K562 (cell line): ENCODE measurements around the gene SLC26A3. TPM values are rescaled to one million over a fixed set of nuclear protein-coding genes. Genes with fewer than 3 reads are reported as not detected.

Experiments used
- CREB1 ChIP-seq, 2 experiments: sonication (generic) in 1 of 2; formaldehyde crosslinking in 1 of 2; IDR thresholded peaks; 2 replicates each; pipeline versions ENCODE4 v1.6.1 to v1.8.0; 2012 to 2022; ENCODE audit warnings: inconsistent platforms in 1 of 2, mild to moderate bottlenecking in 1 of 2, missing genetic modification reagents in 1 of 2, moderate library complexity in 1 of 2
- ESRRA ChIP-seq: fragments of 450-650 bp; IDR thresholded peaks from 2 replicates; pipeline ENCODE4 v1.6.1; 2014; ENCODE audit warnings: low read depth, mild to moderate bottlenecking, moderate library complexity, borderline replicate concordance
- FOXA3 ChIP-seq, 2 experiments: fragments of 450-650 bp in 1 of 2; sonication (generic) in 1 of 2; formaldehyde crosslinking; IDR thresholded peaks in 1 of 2; conservative IDR thresholded peaks in 1 of 2; 2 replicates each; pipeline versions ENCODE4 v1.4.0 to v1.8.0; 2020 to 2022; ENCODE audit warnings: mild to moderate bottlenecking in 2 of 2, missing genetic modification reagents in 1 of 2
- JUN ChIP-seq, 2 experiments: sonication (generic) in 1 of 2; formaldehyde crosslinking in 1 of 2; IDR thresholded peaks; 2 replicates each; pipeline versions ENCODE4 v1.6.1 to v1.8.0; 2012 to 2022; ENCODE audit warnings: borderline replicate concordance in 2 of 2, mild to moderate bottlenecking in 2 of 2, improper control_type of control experiment in 1 of 2, low read depth in 1 of 2, low read length in 1 of 2, missing genetic modification reagents in 1 of 2
- MBD2 ChIP-seq: sonication (generic); IDR thresholded peaks from 2 replicates; pipeline ENCODE4 v1.6.1; 2016; ENCODE audit warnings: low read depth, borderline replicate concordance
- SP1 ChIP-seq: sonication (generic); formaldehyde crosslinking; IDR thresholded peaks from 2 replicates; pipeline ENCODE4 v1.8.1; 2022; ENCODE audit warnings: mild to moderate bottlenecking, missing genetic modification reagents
- ZNF253 ChIP-seq: fragments of 250-450 bp; sonication (Bioruptor Pico); conservative IDR thresholded peaks from 2 replicates; pipeline ENCODE4 v1.6.1; 2021; ENCODE audit warnings: mild to moderate bottlenecking
- ZNF354B ChIP-seq: fragments of 250-450 bp; sonication (Bioruptor Pico); IDR thresholded peaks from 2 replicates; pipeline ENCODE4 v1.4.0; 2020
- polyA plus RNA-seq, 8 experiments: library from polyadenylated mRNA; depleted of rRNA in 4 of 8; stranded (reverse) in 5 of 8; unstranded in 3 of 8; fragments of >200 nt; fragmentation: Nextera tagmentation in 2 of 8; fragmentation: Illumina TruSeq in 1 of 8; extraction: Ambion mirVana in 2 of 8; extraction: Trizol in 1 of 8; gene quantifications; 2 replicates each; pipeline versions ENCODE4 v1.2.1 to v1.2.3, GENCODE V29; 2011 to 2014; ENCODE audit warnings: inconsistent platforms in 1 of 8, missing spikeins in 1 of 8
- total RNA-seq, 7 experiments: library from RNA; depleted of rRNA in 6 of 7; stranded (reverse); fragments of >200 nt in 6 of 7; fragmentation: Illumina TruSeq in 2 of 7; extraction: Trizol in 2 of 7; gene quantifications; 2 replicates each; pipeline versions ENCODE4 v1.2.1 to v1.2.3, GENCODE V29; 2011 to 2021; ENCODE audit warnings: low replicate concordance in 1 of 7
- TF ChIP-seq, protein P1 (sequence below): fragments of 450-650 bp; conservative IDR thresholded peaks from 2 replicates; pipeline ENCODE4 v1.6.1; 2016; ENCODE audit warnings: missing genetic modification characterization, low read depth, mild to moderate bottlenecking, control low read depth, missing compliant biosample characterization
- TF ChIP-seq, protein P2 (sequence below): sonication (generic); formaldehyde crosslinking; IDR thresholded peaks from 2 replicates; pipeline ENCODE4 v1.8.1; 2023; ENCODE audit warnings: mild to moderate bottlenecking, missing genetic modification reagents
- TF ChIP-seq, protein P3 (sequence below): fragments of 200-400 bp; formaldehyde crosslinking; IDR thresholded peaks from 2 replicates; pipeline ENCODE4 v1.6.1; 2017; ENCODE audit warnings: mild to moderate bottlenecking, low read depth, low read length, moderate library complexity
- TF ChIP-seq, protein P4 (sequence below): fragments of 450-650 bp; IDR thresholded peaks from 2 replicates; pipeline ENCODE4 v1.6.1; 2016; ENCODE audit warnings: low read depth, mild to moderate bottlenecking, moderate library complexity
- TF ChIP-seq, protein P5 (sequence below), 2 experiments: fragments of 450-650 bp in 1 of 2; IDR thresholded peaks; 2 replicates each; pipeline ENCODE4 v1.6.1; 2011 to 2017; ENCODE audit warnings: low read depth in 2 of 2, antibody characterized with exemption in 1 of 2, borderline replicate concordance in 1 of 2, low read length in 1 of 2, mild to moderate bottlenecking in 1 of 2, mixed read lengths in 1 of 2; ENCODE audit not compliant: control insufficient read depth in 1 of 2

SLC26A3 gene
- total and polyA plus RNA-seq, 9 of the 15 experiments (the other 6 are each of a cell fraction or from before 2014, with no cell fraction given): 0.86 TPM; not detected in 8

- TF ChIP-seq, protein P1, sequence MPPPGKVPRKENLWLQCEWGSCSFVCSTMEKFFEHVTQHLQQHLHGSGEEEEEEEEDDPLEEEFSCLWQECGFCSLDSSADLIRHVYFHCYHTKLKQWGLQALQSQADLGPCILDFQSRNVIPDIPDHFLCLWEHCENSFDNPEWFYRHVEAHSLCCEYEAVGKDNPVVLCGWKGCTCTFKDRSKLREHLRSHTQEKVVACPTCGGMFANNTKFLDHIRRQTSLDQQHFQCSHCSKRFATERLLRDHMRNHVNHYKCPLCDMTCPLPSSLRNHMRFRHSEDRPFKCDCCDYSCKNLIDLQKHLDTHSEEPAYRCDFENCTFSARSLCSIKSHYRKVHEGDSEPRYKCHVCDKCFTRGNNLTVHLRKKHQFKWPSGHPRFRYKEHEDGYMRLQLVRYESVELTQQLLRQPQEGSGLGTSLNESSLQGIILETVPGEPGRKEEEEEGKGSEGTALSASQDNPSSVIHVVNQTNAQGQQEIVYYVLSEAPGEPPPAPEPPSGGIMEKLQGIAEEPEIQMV: no peak
- TF ChIP-seq CREB1 (IDR thresholded peaks at IDR 0.05) (peak; percentile 83), CREB1 (CRISPR knock-in tag; IDR thresholded peaks at IDR 0.05) (no peak), SP1 (peak; percentile 59; the same call in 1 of the 2 replicates), JUN (IDR thresholded peaks at IDR 0.05; ENCODE audit: borderline replicate concordance, low read depth, low read length) (peak; percentile 96), JUN (CRISPR knock-in tag; IDR thresholded peaks at IDR 0.05; ENCODE audit: borderline replicate concordance) (peak; percentile 32; the same call in 1 of the 2 replicates), ZNF354B (CRISPR knock-in tag) (peak; percentile 31; the same call in 1 of the 2 replicates), FOXA3 (CRISPR knock-in tag; conservative IDR thresholded peaks at IDR 0.05 in 1 of 2, IDR thresholded peaks at IDR 0.05 in 1 of 2) (peak; percentile 66 to 78), ESRRA (peak; percentile 92), ZNF253 (CRISPR knock-in tag) (no peak), MBD2 (peak; percentile 93)
- TF ChIP-seq, protein P2, sequence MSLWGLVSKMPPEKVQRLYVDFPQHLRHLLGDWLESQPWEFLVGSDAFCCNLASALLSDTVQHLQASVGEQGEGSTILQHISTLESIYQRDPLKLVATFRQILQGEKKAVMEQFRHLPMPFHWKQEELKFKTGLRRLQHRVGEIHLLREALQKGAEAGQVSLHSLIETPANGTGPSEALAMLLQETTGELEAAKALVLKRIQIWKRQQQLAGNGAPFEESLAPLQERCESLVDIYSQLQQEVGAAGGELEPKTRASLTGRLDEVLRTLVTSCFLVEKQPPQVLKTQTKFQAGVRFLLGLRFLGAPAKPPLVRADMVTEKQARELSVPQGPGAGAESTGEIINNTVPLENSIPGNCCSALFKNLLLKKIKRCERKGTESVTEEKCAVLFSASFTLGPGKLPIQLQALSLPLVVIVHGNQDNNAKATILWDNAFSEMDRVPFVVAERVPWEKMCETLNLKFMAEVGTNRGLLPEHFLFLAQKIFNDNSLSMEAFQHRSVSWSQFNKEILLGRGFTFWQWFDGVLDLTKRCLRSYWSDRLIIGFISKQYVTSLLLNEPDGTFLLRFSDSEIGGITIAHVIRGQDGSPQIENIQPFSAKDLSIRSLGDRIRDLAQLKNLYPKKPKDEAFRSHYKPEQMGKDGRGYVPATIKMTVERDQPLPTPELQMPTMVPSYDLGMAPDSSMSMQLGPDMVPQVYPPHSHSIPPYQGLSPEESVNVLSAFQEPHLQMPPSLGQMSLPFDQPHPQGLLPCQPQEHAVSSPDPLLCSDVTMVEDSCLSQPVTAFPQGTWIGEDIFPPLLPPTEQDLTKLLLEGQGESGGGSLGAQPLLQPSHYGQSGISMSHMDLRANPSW (CRISPR knock-in tag): no peak
- TF ChIP-seq, protein P3, sequence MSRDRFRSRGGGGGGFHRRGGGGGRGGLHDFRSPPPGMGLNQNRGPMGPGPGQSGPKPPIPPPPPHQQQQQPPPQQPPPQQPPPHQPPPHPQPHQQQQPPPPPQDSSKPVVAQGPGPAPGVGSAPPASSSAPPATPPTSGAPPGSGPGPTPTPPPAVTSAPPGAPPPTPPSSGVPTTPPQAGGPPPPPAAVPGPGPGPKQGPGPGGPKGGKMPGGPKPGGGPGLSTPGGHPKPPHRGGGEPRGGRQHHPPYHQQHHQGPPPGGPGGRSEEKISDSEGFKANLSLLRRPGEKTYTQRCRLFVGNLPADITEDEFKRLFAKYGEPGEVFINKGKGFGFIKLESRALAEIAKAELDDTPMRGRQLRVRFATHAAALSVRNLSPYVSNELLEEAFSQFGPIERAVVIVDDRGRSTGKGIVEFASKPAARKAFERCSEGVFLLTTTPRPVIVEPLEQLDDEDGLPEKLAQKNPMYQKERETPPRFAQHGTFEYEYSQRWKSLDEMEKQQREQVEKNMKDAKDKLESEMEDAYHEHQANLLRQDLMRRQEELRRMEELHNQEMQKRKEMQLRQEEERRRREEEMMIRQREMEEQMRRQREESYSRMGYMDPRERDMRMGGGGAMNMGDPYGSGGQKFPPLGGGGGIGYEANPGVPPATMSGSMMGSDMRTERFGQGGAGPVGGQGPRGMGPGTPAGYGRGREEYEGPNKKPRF: no peak
- TF ChIP-seq, protein P4, sequence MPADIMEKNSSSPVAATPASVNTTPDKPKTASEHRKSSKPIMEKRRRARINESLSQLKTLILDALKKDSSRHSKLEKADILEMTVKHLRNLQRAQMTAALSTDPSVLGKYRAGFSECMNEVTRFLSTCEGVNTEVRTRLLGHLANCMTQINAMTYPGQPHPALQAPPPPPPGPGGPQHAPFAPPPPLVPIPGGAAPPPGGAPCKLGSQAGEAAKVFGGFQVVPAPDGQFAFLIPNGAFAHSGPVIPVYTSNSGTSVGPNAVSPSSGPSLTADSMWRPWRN: peak; percentile 99
- TF ChIP-seq, protein P5, sequence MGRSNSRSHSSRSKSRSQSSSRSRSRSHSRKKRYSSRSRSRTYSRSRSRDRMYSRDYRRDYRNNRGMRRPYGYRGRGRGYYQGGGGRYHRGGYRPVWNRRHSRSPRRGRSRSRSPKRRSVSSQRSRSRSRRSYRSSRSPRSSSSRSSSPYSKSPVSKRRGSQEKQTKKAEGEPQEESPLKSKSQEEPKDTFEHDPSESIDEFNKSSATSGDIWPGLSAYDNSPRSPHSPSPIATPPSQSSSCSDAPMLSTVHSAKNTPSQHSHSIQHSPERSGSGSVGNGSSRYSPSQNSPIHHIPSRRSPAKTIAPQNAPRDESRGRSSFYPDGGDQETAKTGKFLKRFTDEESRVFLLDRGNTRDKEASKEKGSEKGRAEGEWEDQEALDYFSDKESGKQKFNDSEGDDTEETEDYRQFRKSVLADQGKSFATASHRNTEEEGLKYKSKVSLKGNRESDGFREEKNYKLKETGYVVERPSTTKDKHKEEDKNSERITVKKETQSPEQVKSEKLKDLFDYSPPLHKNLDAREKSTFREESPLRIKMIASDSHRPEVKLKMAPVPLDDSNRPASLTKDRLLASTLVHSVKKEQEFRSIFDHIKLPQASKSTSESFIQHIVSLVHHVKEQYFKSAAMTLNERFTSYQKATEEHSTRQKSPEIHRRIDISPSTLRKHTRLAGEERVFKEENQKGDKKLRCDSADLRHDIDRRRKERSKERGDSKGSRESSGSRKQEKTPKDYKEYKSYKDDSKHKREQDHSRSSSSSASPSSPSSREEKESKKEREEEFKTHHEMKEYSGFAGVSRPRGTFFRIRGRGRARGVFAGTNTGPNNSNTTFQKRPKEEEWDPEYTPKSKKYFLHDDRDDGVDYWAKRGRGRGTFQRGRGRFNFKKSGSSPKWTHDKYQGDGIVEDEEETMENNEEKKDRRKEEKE (IDR thresholded peaks at IDR 0.05; ENCODE audit: borderline replicate concordance in 1 of 2, control insufficient read depth in 1 of 2, low read depth in 2 of 2, low read length in 1 of 2): peak in 1 of 2 experiments; percentile 81; a peak in 1 of 4 replicates
Observed at GRCh38 chr7:107836237-107837144, 33.5 kb upstream of the SLC26A3 start (continued).
